Hepatocyte (in vitro differentiated cells): ENCODE data around the gene SCP2.

Source experiments
- EZH2phosphoT487 ChIP-seq: fragments of 200-600 bp; sonication (generic); IDR thresholded peaks from one replicate; pipeline ENCODE4 v1.6.1; 2018; ENCODE audit warnings: antibody characterized with exemption, mild to moderate bottlenecking, low read depth, moderate library complexity; ENCODE audit not compliant: unreplicated experiment, severe bottlenecking
- TF ChIP-seq, protein P1 (sequence below): fragments of 200-600 bp; sonication (generic); IDR thresholded peaks from 2 replicates; pipeline ENCODE4 v1.5.1; 2016; ENCODE audit warnings: antibody characterized with exemption, mild to moderate bottlenecking; ENCODE audit not compliant: poor library complexity

DNA sequence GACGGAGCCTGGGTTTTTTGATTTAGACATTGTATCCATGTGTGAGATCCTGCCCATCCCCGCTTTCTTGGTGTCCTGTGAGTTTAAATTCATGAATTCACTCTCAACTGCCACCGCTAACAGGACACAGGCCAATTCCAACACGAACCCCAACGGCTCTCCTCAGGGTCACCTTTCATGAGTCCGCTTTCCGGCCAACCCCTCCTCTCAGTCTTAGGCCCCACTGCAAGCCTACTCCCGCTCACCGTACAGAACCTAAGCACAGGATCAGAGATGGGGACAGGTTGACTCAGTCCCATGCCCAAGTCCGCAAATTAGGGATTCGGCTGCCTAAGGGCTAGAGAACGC, 238 bp upstream of the SCP2 start:
- TF ChIP-seq, protein P1, sequence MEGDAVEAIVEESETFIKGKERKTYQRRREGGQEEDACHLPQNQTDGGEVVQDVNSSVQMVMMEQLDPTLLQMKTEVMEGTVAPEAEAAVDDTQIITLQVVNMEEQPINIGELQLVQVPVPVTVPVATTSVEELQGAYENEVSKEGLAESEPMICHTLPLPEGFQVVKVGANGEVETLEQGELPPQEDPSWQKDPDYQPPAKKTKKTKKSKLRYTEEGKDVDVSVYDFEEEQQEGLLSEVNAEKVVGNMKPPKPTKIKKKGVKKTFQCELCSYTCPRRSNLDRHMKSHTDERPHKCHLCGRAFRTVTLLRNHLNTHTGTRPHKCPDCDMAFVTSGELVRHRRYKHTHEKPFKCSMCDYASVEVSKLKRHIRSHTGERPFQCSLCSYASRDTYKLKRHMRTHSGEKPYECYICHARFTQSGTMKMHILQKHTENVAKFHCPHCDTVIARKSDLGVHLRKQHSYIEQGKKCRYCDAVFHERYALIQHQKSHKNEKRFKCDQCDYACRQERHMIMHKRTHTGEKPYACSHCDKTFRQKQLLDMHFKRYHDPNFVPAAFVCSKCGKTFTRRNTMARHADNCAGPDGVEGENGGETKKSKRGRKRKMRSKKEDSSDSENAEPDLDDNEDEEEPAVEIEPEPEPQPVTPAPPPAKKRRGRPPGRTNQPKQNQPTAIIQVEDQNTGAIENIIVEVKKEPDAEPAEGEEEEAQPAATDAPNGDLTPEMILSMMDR: no peak
- no peak for TF ChIP-seq EZH2phosphoT487
